T-helper 2 cell treated with Interferon-gamma antibody and Interleukin-4, amounts not matched to agents 5 μg/mL and 100 μg/mL, for 36 hours (primary cell): ENCODE measurements around the gene KCNQ1.
"Not testable (repeated sequence)": the region's sequence is repeated elsewhere in the genome, so short reads cannot be mapped to it uniquely, and the experiment has no call there.

Experiments used
- DNase-seq: peaks from one replicate; pipeline ENCODE4 v3.0.0; 2021; ENCODE audit warnings: low spot score
- H3K27ac Mint-ChIP-seq: one replicate; pipeline ENCODE4 v1.8.0; 2021; ENCODE audit warnings: mild to moderate bottlenecking, mixed read lengths
- H3K27me3 Mint-ChIP-seq: one replicate; pipeline ENCODE4 v1.8.0; 2021; ENCODE audit warnings: low read depth, mixed read lengths
- H3K36me3 Mint-ChIP-seq: one replicate; pipeline ENCODE4 v1.8.0; 2021; ENCODE audit warnings: low read depth, mixed read lengths
- H3K4me1 Mint-ChIP-seq: one replicate; pipeline ENCODE4 v1.8.0; 2021; ENCODE audit warnings: low read depth, mixed read lengths
- H3K4me3 Mint-ChIP-seq: one replicate; pipeline ENCODE4 v1.8.0; 2022; ENCODE audit warnings: mild to moderate bottlenecking, moderate library complexity, mixed read lengths
- H3K9me3 Mint-ChIP-seq: one replicate; pipeline ENCODE4 v1.8.0; 2021; ENCODE audit warnings: mixed read lengths

KCNQ1 gene

DNA sequence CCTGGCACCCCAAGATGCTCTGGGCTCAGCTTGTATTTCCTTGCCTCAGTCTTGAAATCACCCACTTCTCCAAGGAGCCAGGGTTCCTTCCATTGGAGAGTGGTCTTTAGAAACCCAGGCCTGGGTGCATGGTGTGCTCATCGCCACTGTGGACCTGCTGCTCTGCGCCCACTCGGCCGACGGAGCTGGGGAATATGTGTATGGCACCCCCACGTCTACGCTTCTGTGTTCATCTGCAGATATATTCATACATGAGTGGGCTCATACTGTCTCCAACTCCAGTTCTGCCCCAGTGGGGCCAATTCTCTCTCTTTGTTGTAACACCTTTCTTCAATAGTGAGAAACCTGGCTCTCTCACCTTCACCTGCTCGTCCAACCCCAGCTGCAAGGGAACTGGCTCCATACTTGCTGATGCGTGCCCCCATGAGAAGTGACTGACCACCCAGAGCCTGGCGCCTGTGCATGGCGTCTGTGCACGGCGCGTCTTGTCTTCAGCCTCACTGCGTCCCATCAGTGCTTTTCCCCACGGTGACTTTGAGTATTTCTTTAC lies 39.8 kb downstream of the KCNQ1 start:
- no peaks in the 10 kb centered on the region for H3K27me3 Mint-ChIP-seq
- no peak overlapping the region for H3K27ac Mint-ChIP-seq
- H3K36me3 Mint-ChIP-seq, result peaks cover 4% of the 10 kb centered on the region
- DNase-seq, result no peak
- no peak overlapping the region for H3K4me3 Mint-ChIP-seq
- H3K4me1 Mint-ChIP-seq, result peaks cover 16% of the 10 kb centered on the region
- H3K9me3 Mint-ChIP-seq, result peaks cover 43% of the 10 kb centered on the region

DNA sequence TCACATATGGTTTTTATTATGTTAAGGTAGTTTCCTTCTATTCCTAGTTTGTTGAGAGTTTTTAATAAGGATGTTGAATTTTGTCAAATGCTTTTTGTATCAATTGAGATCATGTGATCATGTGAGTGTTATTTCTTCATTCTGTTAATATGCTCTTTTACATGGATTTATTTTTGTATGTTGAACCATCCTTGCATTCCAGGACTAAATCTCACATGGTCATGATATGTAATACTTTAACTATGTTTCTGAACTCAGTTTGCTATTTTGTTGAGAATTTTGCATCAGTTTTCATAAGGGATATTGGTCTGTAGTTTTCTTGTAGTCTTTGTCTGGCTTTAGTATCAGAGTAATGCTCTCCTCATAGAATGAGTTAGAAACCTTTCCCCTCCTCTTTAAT lies 43.2 kb downstream of the KCNQ1 start:
- Mint-ChIP-seq H3K27ac (no peak overlapping the region), H3K4me3 (no peak overlapping the region), H3K27me3 (no peaks in the 10 kb centered on the region), H3K9me3 (peaks cover 49% of the 10 kb centered on the region), H3K36me3 (no peaks in the 10 kb centered on the region), H3K4me1 (peaks cover 1% of the 10 kb centered on the region)
- DNase-seq, result no peak

DNA sequence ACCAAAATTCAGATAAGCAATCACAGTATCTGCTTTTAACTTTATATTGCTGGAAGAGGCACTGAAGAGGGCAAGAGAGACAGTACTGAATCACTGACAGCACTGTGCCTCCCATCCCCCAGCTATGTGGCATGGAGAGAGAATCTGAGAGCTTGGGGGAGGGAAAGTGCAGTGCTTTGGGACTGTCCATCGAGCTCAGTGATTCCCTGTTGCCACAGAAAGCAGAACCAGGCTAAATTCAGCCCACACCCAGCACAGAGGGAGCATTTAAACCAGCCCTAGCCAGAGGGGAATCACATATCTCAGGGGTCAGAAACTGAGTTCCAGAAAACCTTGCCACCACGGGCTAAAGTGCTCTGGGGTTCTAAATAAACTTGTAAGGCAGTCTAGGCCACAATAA lies 44.3 kb downstream of the KCNQ1 start:
- no peaks in the 10 kb centered on the region for H3K27me3 Mint-ChIP-seq
- H3K27ac Mint-ChIP-seq, result no peak overlapping the region
- H3K36me3 Mint-ChIP-seq, result no peaks in the 10 kb centered on the region
- no peak overlapping the region for H3K4me3 Mint-ChIP-seq
- no peak for DNase-seq
- H3K9me3 Mint-ChIP-seq, result peaks cover 49% of the 10 kb centered on the region
- H3K4me1 Mint-ChIP-seq, result no peaks in the 10 kb centered on the region

DNA sequence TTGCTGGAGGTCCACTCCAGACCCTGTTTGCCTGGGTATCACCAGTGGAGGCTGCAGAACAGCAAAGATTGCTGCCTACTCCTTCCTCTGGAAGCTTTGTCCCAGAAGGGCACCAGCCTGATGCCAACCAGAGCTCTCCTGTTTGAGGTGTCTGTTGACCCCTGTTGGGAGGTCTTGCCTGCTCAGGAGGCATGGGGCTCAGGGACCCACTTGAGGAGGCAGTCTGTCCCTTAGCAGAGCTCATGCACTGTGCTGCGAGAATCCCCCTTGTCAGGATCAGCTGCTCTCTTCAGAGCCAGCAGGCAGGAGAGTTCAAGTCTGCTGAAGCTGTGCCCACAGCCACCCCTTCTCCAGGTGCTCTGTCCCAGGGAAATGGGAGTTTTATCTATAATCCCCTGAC lies 53.1 kb downstream of the KCNQ1 start:
- H3K36me3 Mint-ChIP-seq, DNase-seq, H3K27me3 Mint-ChIP-seq, H3K4me1 Mint-ChIP-seq, H3K27ac Mint-ChIP-seq, H3K4me3 Mint-ChIP-seq: not testable (repeated sequence)
- peaks cover 46% of the 10 kb centered on the region for H3K9me3 Mint-ChIP-seq

DNA sequence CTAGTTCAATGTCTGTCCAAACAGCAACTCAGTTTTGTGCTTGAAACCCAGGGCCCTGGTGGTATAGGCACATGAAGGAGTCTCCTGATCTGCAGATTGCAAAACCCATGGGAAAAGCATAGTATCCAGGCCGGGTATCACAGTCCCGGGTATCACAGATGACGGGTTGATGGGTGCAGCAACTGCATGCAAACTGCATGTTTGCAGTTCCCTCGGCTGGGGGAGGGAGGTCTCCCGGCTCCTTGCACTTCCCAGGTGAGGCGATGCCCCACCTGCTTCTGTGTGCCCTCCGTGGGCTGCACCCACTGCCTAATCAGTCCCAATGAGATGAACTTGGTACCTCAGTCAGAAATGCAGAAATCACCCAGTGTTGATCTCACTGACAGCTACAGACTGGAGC lies 53.9 kb downstream of the KCNQ1 start:
- Mint-ChIP-seq H3K27ac (no peak overlapping the region), H3K4me3 (no peak overlapping the region), H3K36me3 (no peaks in the 10 kb centered on the region), H3K27me3 (no peaks in the 10 kb centered on the region), H3K9me3 (peaks cover 46% of the 10 kb centered on the region), H3K4me1 (no peaks in the 10 kb centered on the region)
- DNase-seq, result no peak

- H3K4me3 Mint-ChIP-seq, result no peak overlapping the region
- peaks cover 3% of the 10 kb centered on the region for H3K9me3 Mint-ChIP-seq
- no peaks in the 10 kb centered on the region for H3K4me1 Mint-ChIP-seq
- no peaks in the 10 kb centered on the region for H3K36me3 Mint-ChIP-seq
- DNase-seq, result no peak
- H3K27ac Mint-ChIP-seq, result no peak overlapping the region
- H3K27me3 Mint-ChIP-seq, result peaks cover 2% of the 10 kb centered on the region
Measured at GRCh38 chr11:2507212-2507901, 62.5 kb downstream of the KCNQ1 start.

DNA sequence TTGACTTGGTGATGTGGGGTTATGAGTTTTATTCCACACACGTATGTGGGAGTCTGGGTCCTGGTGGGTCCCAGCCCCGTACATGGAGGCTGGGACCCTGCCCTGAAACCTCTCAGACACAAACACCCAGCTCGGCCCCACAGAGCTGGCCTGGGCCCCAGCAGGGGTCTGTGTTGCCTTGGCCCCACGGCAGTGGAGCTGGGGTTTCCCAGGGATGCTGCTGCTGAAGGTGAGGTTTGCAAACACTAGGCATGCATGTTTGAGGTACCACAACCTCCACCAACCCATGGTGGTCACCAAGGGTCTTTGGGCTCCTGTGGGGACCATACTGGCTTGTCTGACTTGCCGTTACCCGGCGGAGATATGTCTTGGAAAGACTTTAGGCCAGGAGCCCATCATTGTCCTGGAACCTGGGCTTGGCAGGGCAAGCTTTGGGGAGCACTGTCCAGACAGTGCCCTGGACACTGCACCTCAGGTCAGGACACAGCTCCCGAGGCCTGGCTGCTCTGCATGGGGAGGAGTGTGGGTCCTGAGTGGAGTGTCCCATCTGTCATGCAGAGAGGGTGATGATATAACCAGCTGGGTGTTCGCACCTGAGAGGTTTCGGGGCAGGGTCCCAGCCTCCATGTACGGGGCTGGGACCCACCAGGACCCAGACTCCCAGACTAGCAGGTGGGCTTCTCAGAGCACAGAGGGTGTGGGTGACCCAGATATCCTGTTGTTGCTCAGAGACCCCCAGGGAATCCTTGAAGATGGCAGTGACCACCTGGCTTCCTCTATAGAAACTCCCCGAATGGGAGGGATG lies 63.3 kb downstream of the KCNQ1 start:
- peaks cover 2% of the 10 kb centered on the region for H3K27me3 Mint-ChIP-seq
- H3K27ac Mint-ChIP-seq, result no peak overlapping the region
- no peak for DNase-seq
- no peaks in the 10 kb centered on the region for H3K9me3 Mint-ChIP-seq
- no peaks in the 10 kb centered on the region for H3K36me3 Mint-ChIP-seq
- no peak overlapping the region for H3K4me3 Mint-ChIP-seq
- H3K4me1 Mint-ChIP-seq, result no peaks in the 10 kb centered on the region

DNA sequence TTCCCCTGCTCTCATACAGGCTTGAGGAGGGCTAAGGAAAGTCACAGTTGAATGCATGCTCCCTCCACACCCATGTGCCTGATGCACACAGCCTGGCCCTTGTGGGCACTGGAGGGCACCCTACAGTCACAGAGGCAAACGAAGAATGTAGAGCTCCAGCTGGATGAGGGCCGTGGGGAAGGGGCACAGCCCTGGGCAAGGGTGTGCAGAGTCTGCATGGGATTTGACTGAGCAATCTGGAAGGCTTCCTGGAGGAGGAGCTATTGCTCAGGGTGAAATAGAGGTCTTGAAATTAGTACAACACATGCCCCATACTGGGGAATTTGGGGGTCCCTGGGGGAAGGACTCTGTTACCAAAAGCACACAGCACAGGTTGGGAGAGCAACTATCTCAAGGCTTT lies 64.0 kb downstream of the KCNQ1 start:
- Mint-ChIP-seq H3K27ac (no peak overlapping the region), H3K36me3 (no peaks in the 10 kb centered on the region), H3K4me1 (no peaks in the 10 kb centered on the region), H3K4me3 (no peak overlapping the region), H3K9me3 (no peaks in the 10 kb centered on the region), H3K27me3 (peaks cover 2% of the 10 kb centered on the region)
- no peak for DNase-seq

DNA sequence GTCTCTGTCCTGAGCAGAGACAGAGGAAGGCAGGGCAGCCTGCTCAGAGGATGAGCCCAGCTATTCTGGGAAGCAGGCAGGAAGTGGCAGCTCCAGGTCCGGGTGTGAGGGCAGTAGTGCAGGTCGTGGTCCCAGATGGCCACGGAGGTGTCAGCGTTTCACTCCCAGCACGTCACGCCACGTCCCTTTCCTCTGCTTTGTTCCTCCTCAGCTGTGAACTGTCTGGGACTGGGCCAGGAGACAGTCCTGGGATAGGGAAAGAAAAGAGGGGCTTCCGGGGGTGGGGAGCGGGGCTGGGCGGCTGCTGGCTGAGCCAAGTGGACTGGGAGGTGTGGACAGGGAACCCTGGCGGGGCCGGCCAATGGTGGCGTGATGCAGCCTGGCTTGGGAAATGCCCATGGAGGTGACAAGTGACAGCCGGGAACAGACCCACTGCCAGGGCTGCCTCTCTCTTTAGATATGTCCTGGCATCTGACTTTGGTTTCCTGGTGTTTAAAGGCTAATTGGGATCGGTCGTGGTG lies 64.7 kb downstream of the KCNQ1 start:
- H3K9me3 Mint-ChIP-seq, result no peaks in the 10 kb centered on the region
- no peaks in the 10 kb centered on the region for H3K4me1 Mint-ChIP-seq
- no peak for DNase-seq
- peaks cover 2% of the 10 kb centered on the region for H3K27me3 Mint-ChIP-seq
- H3K36me3 Mint-ChIP-seq, result no peaks in the 10 kb centered on the region
- H3K4me3 Mint-ChIP-seq, result no peak overlapping the region
- no peak overlapping the region for H3K27ac Mint-ChIP-seq

DNA sequence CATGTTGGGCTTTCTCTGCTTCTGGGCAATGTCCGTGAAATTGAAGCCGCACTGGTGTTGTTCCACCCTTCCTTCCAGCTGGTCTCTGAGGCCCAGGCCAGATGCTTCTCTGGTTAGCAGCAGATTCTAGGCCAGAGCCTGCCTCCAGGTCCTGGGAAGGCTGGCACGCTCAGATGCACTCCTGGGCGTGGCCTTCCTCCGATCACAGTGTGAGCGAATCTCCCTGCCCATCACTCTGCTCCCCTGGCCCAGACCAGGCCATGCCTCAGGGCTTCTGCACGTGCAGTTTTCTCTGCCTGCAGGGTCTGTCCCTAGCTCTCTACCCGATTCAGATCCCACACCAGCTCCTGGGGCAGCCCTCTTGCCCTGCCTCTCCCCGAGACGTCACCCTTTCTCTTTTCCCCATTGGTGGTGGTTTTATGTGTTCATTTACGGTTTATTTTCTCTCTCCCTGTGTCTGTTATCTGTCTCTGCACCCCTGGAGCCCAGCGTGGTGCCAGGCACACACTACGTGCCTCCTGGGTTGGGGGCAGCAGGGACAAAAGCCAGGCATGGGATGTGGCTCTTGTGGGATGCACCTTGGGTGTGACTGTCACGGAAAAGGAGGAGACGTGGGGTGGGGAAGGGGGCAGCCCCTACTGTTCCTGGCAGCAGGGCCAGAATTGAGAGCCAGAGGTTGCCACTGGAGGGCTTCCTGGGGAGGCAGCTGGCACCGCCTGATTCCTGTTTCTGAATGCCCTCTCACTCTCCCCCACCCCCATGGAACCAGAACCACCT lies 66.0 kb downstream of the KCNQ1 start:
- Mint-ChIP-seq H3K27ac (no peak overlapping the region), H3K4me3 (no peak overlapping the region), H3K9me3 (no peaks in the 10 kb centered on the region), H3K27me3 (peaks cover 2% of the 10 kb centered on the region), H3K36me3 (no peaks in the 10 kb centered on the region), H3K4me1 (no peaks in the 10 kb centered on the region)
- no peak for DNase-seq

DNA sequence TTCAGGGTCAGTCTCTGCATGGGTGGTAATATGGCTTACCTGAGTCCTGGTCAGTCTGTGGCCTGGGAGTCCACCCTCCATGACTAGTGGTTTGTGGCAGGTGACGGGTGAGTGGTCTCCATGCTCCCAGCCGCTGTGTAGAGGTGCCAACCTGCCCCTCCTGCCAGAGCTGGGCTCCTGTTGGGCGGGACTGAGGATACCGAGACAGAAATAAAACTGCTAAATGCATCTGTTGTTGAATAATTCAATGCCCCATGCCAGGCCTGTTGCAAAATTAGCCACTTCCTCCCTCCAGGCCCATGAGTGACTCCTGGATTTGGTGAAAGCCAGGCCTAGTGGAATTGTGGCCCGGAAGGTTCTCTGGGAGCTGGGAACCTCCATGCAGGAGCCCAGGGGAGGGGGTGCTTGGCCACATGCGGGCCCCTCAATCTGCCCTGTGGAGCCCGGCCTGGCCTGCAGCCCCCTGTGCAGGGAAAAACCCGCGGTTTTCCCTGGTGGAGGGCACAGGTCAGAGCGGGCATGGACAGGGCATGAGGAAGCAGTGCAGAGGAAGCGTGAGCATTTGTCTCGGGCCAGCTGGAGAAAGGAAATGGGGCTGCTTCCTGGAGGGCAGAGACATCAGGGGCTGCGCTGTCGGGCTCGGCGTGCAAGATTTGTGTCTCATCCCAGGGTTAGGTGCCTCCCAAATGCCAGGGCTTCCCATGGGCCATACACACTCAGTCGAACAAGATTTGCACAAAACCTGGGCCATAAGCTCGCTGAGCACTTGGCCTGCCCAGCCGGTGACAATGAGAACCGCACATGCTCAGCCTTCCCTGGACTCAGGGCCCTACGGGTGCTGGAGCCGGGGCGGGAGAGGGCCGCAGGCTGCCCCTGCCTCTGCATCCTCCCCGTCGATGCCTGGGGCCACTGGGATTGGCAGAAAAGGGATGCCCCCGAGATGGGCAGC lies 66.9 kb downstream of the KCNQ1 start:
- no peaks in the 10 kb centered on the region for H3K9me3 Mint-ChIP-seq
- peaks cover 2% of the 10 kb centered on the region for H3K27me3 Mint-ChIP-seq
- H3K4me1 Mint-ChIP-seq, result no peaks in the 10 kb centered on the region

DNA sequence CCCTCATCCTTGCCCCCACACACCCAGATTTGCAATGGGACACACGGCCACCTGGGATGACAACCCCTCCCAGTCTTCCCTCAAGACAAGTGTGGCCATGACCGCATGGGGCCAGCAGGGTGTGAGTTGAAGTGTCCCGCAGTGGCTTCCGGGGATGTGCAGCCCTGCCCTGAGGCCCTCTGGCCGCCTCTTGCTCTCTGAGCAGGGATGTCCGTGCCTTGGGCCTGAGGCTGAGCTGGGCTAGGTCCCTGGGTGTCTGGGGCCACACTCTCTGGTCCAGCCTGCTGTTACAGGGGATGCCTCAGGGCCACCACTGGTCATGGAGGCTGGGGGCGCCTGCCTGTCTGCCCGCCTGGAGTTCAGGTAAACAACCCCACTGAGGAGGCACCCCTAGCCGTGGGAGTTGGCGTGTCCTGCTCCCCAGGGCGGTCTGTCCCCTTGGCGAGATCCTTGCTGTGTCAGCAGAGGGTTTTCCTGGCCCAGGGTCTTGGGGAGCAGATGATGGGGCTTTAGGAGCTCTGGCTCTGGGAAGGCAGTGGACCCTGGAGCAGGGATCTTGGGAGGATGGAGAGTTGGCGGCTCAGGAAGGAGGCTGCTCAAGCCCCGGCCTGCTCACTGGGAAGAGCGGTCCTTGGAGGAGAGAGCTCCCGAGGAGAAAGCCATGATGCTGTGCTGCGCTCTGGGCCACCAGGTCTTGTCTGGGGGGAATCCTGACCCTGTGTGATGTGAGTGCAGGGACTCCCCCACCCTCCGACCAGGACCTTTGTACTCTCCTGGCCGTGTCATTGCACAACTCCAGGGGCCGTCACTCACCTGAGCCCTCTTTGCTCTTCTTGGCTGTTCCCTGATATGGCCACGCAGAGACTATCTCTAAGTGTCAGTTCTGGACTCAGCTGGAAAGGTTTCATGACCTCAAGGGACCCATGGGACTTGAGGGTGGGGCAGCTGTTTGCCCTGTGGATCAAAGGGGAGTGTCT lies 67.9 kb downstream of the KCNQ1 start:
- Mint-ChIP-seq H3K9me3 (no peaks in the 10 kb centered on the region), H3K27ac (no peak overlapping the region), H3K4me3 (no peak overlapping the region), H3K4me1 (no peaks in the 10 kb centered on the region), H3K27me3 (no peaks in the 10 kb centered on the region), H3K36me3 (no peaks in the 10 kb centered on the region)
- no peak for DNase-seq

More for the DNA sequence above, 66.9 kb downstream of the KCNQ1 start:
- Mint-ChIP-seq H3K27ac (no peak overlapping the region), H3K4me3 (no peak overlapping the region), H3K36me3 (no peaks in the 10 kb centered on the region)
- no peak for DNase-seq
